ENCODE measurements around the gene BDKRB2.

DNA sequence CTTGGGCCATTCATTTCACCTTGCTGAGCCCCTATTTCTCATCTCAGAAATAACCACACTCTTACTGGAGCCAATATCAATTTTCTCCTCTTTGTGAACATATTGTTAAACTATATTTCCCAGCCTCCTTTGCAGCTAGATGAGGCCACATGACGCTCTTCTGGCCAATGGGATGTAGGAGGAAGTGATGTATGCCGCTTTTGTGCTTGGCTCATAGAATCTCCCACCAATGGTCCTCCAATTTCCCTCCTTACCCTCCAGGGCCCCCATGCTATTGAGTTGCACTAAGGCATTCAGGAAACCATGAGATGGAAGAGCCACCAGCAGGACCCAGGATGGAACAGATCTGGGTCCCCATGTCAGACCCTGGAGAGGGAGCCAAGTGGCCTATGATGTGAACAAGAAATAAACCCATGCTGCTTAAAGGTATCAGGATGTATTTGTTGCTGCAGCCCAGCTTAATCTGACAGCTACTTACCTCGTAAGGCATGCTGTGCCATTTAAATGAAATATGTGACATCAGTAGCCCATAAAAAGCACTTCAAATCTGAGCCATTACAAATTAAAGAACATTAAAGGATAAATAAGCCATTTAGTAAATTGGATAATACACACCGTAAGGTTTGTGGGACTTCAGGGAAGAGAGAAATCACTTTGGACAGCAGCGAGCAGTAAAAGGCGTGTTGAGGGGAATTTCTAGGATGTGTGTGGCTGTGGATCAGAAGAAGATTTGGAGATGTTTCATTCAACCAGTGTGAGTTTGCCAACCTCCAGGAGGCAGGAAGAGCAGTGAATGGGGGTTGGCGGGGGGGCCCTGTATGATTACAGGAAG is 24.4 kb upstream of the BDKRB2 start:
- TF ChIP-seq POLR2A (IDR thresholded peaks at IDR 0.05; ENCODE audit: low read length) (no peak), GATA1 (IDR thresholded peaks at IDR 0.05; ENCODE audit: low read depth, low read length) (no peak)
